DOHH2 (cell line): Measurements from ENCODE around the gene SLC22A1.

Experiments
- H3F3A ChIP-seq: fragments of 200-600 bp; sonication (generic), shearing (Covaris generic); 2 replicates; pipeline ENCODE4 v1.6.0; 2016; ENCODE audit warnings: antibody characterized with exemption, mild to moderate bottlenecking; ENCODE audit not compliant: control insufficient read depth, insufficient read depth
- H3K27ac ChIP-seq: fragments of 200-600 bp; sonication (generic); 2 replicates; pipeline ENCODE4 v1.5.1; 2014; ENCODE audit warnings: low read depth, mild to moderate bottlenecking, low read length, moderate library complexity
- H3K27me3 ChIP-seq: fragments of 200-600 bp; sonication (generic); 2 replicates; pipeline ENCODE4 v1.6.1; 2014; ENCODE audit warnings: mild to moderate bottlenecking, low read length, mixed read lengths; ENCODE audit not compliant: control insufficient read depth
- H3K36me3 ChIP-seq: fragments of 200-600 bp; sonication (generic); 2 replicates; pipeline ENCODE4 v1.6.1; 2014; ENCODE audit warnings: mild to moderate bottlenecking, low read length, moderate library complexity, mixed read lengths; ENCODE audit not compliant: control insufficient read depth
- H3K4me1 ChIP-seq: fragments of 200-600 bp; sonication (generic); 2 replicates; pipeline ENCODE4 v1.6.1; 2014; ENCODE audit warnings: mild to moderate bottlenecking, low read length, mixed read lengths; ENCODE audit not compliant: control insufficient read depth
- H3K4me2 ChIP-seq: fragments of 200-600 bp; sonication (generic); 2 replicates; pipeline ENCODE4 v1.6.0; 2014; ENCODE audit warnings: mild to moderate bottlenecking, low read length, moderate library complexity
- H3K4me3 ChIP-seq: fragments of 200-600 bp; sonication (generic); 2 replicates; pipeline ENCODE4 v1.5.1; 2014; ENCODE audit warnings: mild to moderate bottlenecking, low read length, mixed read lengths
- H3K79me2 ChIP-seq: fragments of 200-600 bp; sonication (generic); 2 replicates; pipeline ENCODE4 v1.6.1; 2014; ENCODE audit warnings: mild to moderate bottlenecking, low read length, mixed read lengths; ENCODE audit not compliant: control insufficient read depth
- H3K9me2 ChIP-seq: fragments of 200-600 bp; sonication (generic); replicated peaks from 2 replicates; pipeline ENCODE4 v1.6.1; 2014; ENCODE audit warnings: mild to moderate bottlenecking, low read length, mixed read lengths; ENCODE audit not compliant: control insufficient read depth
- H3K9me3 ChIP-seq: fragments of 200-600 bp; sonication (generic); 2 replicates; pipeline ENCODE4 v1.6.1; 2014; ENCODE audit warnings: antibody characterized with exemption, low read length, mixed read lengths; ENCODE audit not compliant: control insufficient read depth, insufficient read depth
- H4K20me1 ChIP-seq: fragments of 200-600 bp; sonication (generic); 2 replicates; pipeline ENCODE4 v1.6.0; 2014; ENCODE audit warnings: low read depth, mild to moderate bottlenecking, antibody characterized with exemption, low read length, moderate library complexity; ENCODE audit not compliant: control insufficient read depth, insufficient read depth
- CTCF ChIP-seq: fragments of 200-600 bp; sonication (generic); IDR thresholded peaks from one replicate; pipeline ENCODE4 v1.5.1; 2014; ENCODE audit warnings: antibody characterized with exemption, mild to moderate bottlenecking, low read depth, low read length; ENCODE audit not compliant: poor library complexity, severe bottlenecking
- EZH2phosphoT487 ChIP-seq: fragments of 200-600 bp; sonication (generic); IDR thresholded peaks from 2 replicates; pipeline ENCODE4 v1.6.1; 2017; ENCODE audit warnings: borderline replicate concordance, mild to moderate bottlenecking, antibody characterized with exemption, low read length, moderate library complexity, mixed read lengths

Gene SLC22A1

GRCh38 chr6:160086754-160087153, 34.9 kb upstream of the SLC22A1 start:
- Histone ChIP-seq H3K27me3 (no peaks in the 10 kb centered on the region), H3K36me3 (peaks cover 46% of the 10 kb centered on the region), H4K20me1 (no peaks in the 10 kb centered on the region), H3K79me2 (no peaks in the 10 kb centered on the region), H3K4me3 (no peak overlapping the region), H3K27ac (no peak overlapping the region), H3F3A (no peaks in the 10 kb centered on the region), H3K9me2 (no peaks in the 10 kb centered on the region), H3K9me3 (no peaks in the 10 kb centered on the region), H3K4me1 (no peaks in the 10 kb centered on the region), H3K4me2 (no peak overlapping the region)
- no peak for TF ChIP-seq CTCF
- no peak for TF ChIP-seq EZH2phosphoT487

- TF ChIP-seq EZH2phosphoT487: no peak
- TF ChIP-seq CTCF: peak; percentile 33
- Histone ChIP-seq H3F3A (no peaks in the 10 kb centered on the region), H4K20me1 (no peaks in the 10 kb centered on the region), H3K9me3 (no peaks in the 10 kb centered on the region), H3K36me3 (peaks cover 57% of the 10 kb centered on the region), H3K27me3 (no peaks in the 10 kb centered on the region), H3K4me1 (no peaks in the 10 kb centered on the region), H3K4me3 (no peak overlapping the region), H3K4me2 (no peak overlapping the region), H3K79me2 (no peaks in the 10 kb centered on the region), H3K27ac (no peak overlapping the region), H3K9me2 (no peaks in the 10 kb centered on the region)
Observed at GRCh38 chr6:160088069-160088783, 33.4 kb upstream of the SLC22A1 start.

GRCh38 chr6:160088784-160089533, 32.7 kb upstream of the SLC22A1 start:
- Histone ChIP-seq H3K9me2 (no peaks in the 10 kb centered on the region), H4K20me1 (no peaks in the 10 kb centered on the region), H3K79me2 (no peaks in the 10 kb centered on the region), H3F3A (no peaks in the 10 kb centered on the region), H3K4me1 (no peaks in the 10 kb centered on the region), H3K36me3 (peaks cover 62% of the 10 kb centered on the region), H3K27ac (no peak overlapping the region), H3K4me3 (no peak overlapping the region), H3K9me3 (no peaks in the 10 kb centered on the region), H3K27me3 (no peaks in the 10 kb centered on the region), H3K4me2 (no peak overlapping the region)
- TF ChIP-seq EZH2phosphoT487 (no peak), CTCF (no peak)
